ENCODE measurements around the gene PHF1.
"Not testable (repeated sequence)": the region's sequence is repeated elsewhere in the genome, so short reads cannot be mapped to it uniquely, and the experiment has no call there.

Gene PHF1

GRCh38 chr6:33399881-33400280 lies 10.9 kb upstream of the PHF1 start:
- not testable (repeated sequence) for H3K27me3 ChIP-seq (ENCODE audit: insufficient read depth, low read length, poor library complexity, severe bottlenecking); H2AFZ ChIP-seq (ENCODE audit: low read length); H3F3A ChIP-seq (ENCODE audit: low read depth); H3K9ac ChIP-seq (ENCODE audit: low read depth, low read length, poor library complexity, severe bottlenecking); H3K9me2 ChIP-seq (replicated peaks; ENCODE audit: low read depth, low read length); H3K9me3 ChIP-seq (ENCODE audit: insufficient read depth, low read depth, low read length); H3K4me2 ChIP-seq (ENCODE audit: low read depth, low read length, poor library complexity, severe bottlenecking); H3K4me3 ChIP-seq (ENCODE audit: low read length, poor library complexity, severe bottlenecking)
- H3K4me1 ChIP-seq (ENCODE audit: insufficient read depth, low read length, poor library complexity, severe bottlenecking): peaks cover 22% of the 10 kb centered on the region
- peaks cover 41% of the 10 kb centered on the region for H4K20me1 ChIP-seq (ENCODE audit: insufficient read depth, low read length, poor library complexity, severe bottlenecking)
- peaks cover 70% of the 10 kb centered on the region; the same call in 1 of the 2 replicates for H3K36me3 ChIP-seq (ENCODE audit: insufficient read depth, low read length)
- peaks cover 94% of the 10 kb centered on the region for H3K79me2 ChIP-seq (ENCODE audit: insufficient read depth, low read length)

GRCh38 chr6:33404884-33405283 lies 5.9 kb upstream of the PHF1 start:
- H3K79me2 ChIP-seq (ENCODE audit: insufficient read depth, low read length): peaks cover 50% of the 10 kb centered on the region; the same call in 1 of the 2 replicates
- no peak overlapping the region for H3K4me3 ChIP-seq (ENCODE audit: low read length, poor library complexity, severe bottlenecking)
- peaks cover 19% of the 10 kb centered on the region for H3F3A ChIP-seq (ENCODE audit: low read depth)
- no peaks in the 10 kb centered on the region for H3K9me3 ChIP-seq (ENCODE audit: insufficient read depth, low read depth, low read length)
- no peak overlapping the region for H3K9ac ChIP-seq (ENCODE audit: low read depth, low read length, poor library complexity, severe bottlenecking)
- H3K4me1 ChIP-seq (ENCODE audit: insufficient read depth, low read length, poor library complexity, severe bottlenecking): peaks cover 10% of the 10 kb centered on the region
- no peaks in the 10 kb centered on the region for H3K27me3 ChIP-seq (ENCODE audit: insufficient read depth, low read length, poor library complexity, severe bottlenecking)
- no peaks in the 10 kb centered on the region for H3K9me2 ChIP-seq (replicated peaks; ENCODE audit: low read depth, low read length)
- H3K36me3 ChIP-seq (ENCODE audit: insufficient read depth, low read length): peaks cover 83% of the 10 kb centered on the region; the same call in 1 of the 2 replicates
- TF ChIP-seq CTCF (conservative IDR thresholded peaks at IDR 0.05; ENCODE audit: low read length) (no peak), EZH2phosphoT487 (IDR thresholded peaks at IDR 0.05; ENCODE audit: borderline replicate concordance) (no peak)
- no peak overlapping the region for H2AFZ ChIP-seq (ENCODE audit: low read length)
- H3K4me2 ChIP-seq (ENCODE audit: low read depth, low read length, poor library complexity, severe bottlenecking): no peak overlapping the region
- peaks cover 20% of the 10 kb centered on the region for H4K20me1 ChIP-seq (ENCODE audit: insufficient read depth, low read length, poor library complexity, severe bottlenecking)

GRCh38 chr6:33405386-33405940 lies 5.4 kb upstream of the PHF1 start:
- H3K36me3 ChIP-seq (ENCODE audit: insufficient read depth, low read length): peaks cover 77% of the 10 kb centered on the region; the same call in 1 of the 2 replicates
- H3K4me3 ChIP-seq (ENCODE audit: low read length, poor library complexity, severe bottlenecking): no peak overlapping the region
- H3F3A ChIP-seq (ENCODE audit: low read depth): peaks cover 19% of the 10 kb centered on the region
- peaks cover 20% of the 10 kb centered on the region for H4K20me1 ChIP-seq (ENCODE audit: insufficient read depth, low read length, poor library complexity, severe bottlenecking)
- no peaks in the 10 kb centered on the region for H3K9me2 ChIP-seq (replicated peaks; ENCODE audit: low read depth, low read length)
- no peak overlapping the region for H3K9ac ChIP-seq (ENCODE audit: low read depth, low read length, poor library complexity, severe bottlenecking)
- peak overlapping the region; percentile 37 for H3K4me2 ChIP-seq (ENCODE audit: low read depth, low read length, poor library complexity, severe bottlenecking)
- H2AFZ ChIP-seq (ENCODE audit: low read length): no peak overlapping the region
- no peak for TF ChIP-seq CTCF (conservative IDR thresholded peaks at IDR 0.05; ENCODE audit: low read length)
- no peaks in the 10 kb centered on the region for H3K9me3 ChIP-seq (ENCODE audit: insufficient read depth, low read depth, low read length)
- peaks cover 11% of the 10 kb centered on the region for H3K4me1 ChIP-seq (ENCODE audit: insufficient read depth, low read length, poor library complexity, severe bottlenecking)
- H3K79me2 ChIP-seq (ENCODE audit: insufficient read depth, low read length): peaks cover 44% of the 10 kb centered on the region; the same call in 1 of the 2 replicates
- H3K27me3 ChIP-seq (ENCODE audit: insufficient read depth, low read length, poor library complexity, severe bottlenecking): no peaks in the 10 kb centered on the region

GRCh38 chr6:33406126-33406525 lies 4.7 kb upstream of the PHF1 start:
- peaks cover 72% of the 10 kb centered on the region; the same call in 1 of the 2 replicates for H3K36me3 ChIP-seq (ENCODE audit: insufficient read depth, low read length)
- no peak overlapping the region for H3K9ac ChIP-seq (ENCODE audit: low read depth, low read length, poor library complexity, severe bottlenecking)
- no peaks in the 10 kb centered on the region for H3K9me2 ChIP-seq (replicated peaks; ENCODE audit: low read depth, low read length)
- H3K4me3 ChIP-seq (ENCODE audit: low read length, poor library complexity, severe bottlenecking): no peak overlapping the region
- H3F3A ChIP-seq (ENCODE audit: low read depth): peaks cover 19% of the 10 kb centered on the region
- H2AFZ ChIP-seq (ENCODE audit: low read length): no peak overlapping the region
- H3K9me3 ChIP-seq (ENCODE audit: insufficient read depth, low read depth, low read length): no peaks in the 10 kb centered on the region
- peaks cover 11% of the 10 kb centered on the region for H3K4me1 ChIP-seq (ENCODE audit: insufficient read depth, low read length, poor library complexity, severe bottlenecking)
- no peaks in the 10 kb centered on the region for H3K27me3 ChIP-seq (ENCODE audit: insufficient read depth, low read length, poor library complexity, severe bottlenecking)
- no peak overlapping the region for H3K4me2 ChIP-seq (ENCODE audit: low read depth, low read length, poor library complexity, severe bottlenecking)
- TF ChIP-seq CTCF (conservative IDR thresholded peaks at IDR 0.05; ENCODE audit: low read length) (no peak), EZH2phosphoT487 (IDR thresholded peaks at IDR 0.05; ENCODE audit: borderline replicate concordance) (no peak)
- peaks cover 39% of the 10 kb centered on the region; the same call in 1 of the 2 replicates for H3K79me2 ChIP-seq (ENCODE audit: insufficient read depth, low read length)
- peaks cover 20% of the 10 kb centered on the region for H4K20me1 ChIP-seq (ENCODE audit: insufficient read depth, low read length, poor library complexity, severe bottlenecking)

All from Loucy (cell line).